OCI-LY7 (cell line): ENCODE measurements around the gene ARRDC1. TPM values are rescaled to one million over a fixed set of nuclear protein-coding genes. Genes with fewer than 3 reads are reported as not detected.
"Not testable (repeated sequence)": the region's sequence is repeated elsewhere in the genome, so short reads cannot be mapped to it uniquely, and the experiment has no call there.

Experiments used
- BruUV-seq: library from RNA; stranded (reverse); fragments of 400-500 nt; replicated peaks from 2 replicates; lab custom pipeline; 2021; lab: Mats Ljungman, UMichigan
- CTCF ChIA-PET: fragments of 300-600 bp; sonication (Branson Sonifier 250); formaldehyde crosslinking; loops from one replicate; lab custom pipeline; 2022; ENCODE audit warnings: antibody characterized with exemption; ENCODE audit not compliant: unreplicated experiment; lab: Charles Lee
- POLR2A ChIA-PET: fragments of 300-600 bp; sonication (Branson Sonifier 250); formaldehyde crosslinking; loops from one replicate; lab custom pipeline; 2022; ENCODE audit warnings: antibody characterized with exemption; lab: Charles Lee
- DNase-seq: peaks from one replicate; pipeline ENCODE4 v3.0.0-alpha.2; 2015; ENCODE audit warnings: low spot score
- H2AFZ ChIP-seq: fragments of 200-600 bp; sonication (generic), shearing (Covaris generic); 2 replicates; pipeline ENCODE4 v1.6.1; 2014; ENCODE audit warnings: mild to moderate bottlenecking, antibody characterized with exemption, low read length, moderate library complexity
- H3K27ac ChIP-seq: fragments of 200-600 bp; sonication (generic); 2 replicates; pipeline ENCODE4 v1.5.1; 2014; ENCODE audit warnings: mixed run types, low read depth, mild to moderate bottlenecking, moderate library complexity, low read length, inconsistent platforms; ENCODE audit not compliant: poor library complexity, severe bottlenecking
- H3K36me3 ChIP-seq: fragments of 200-600 bp; sonication (generic); 2 replicates; pipeline ENCODE4 v1.6.1; 2014; ENCODE audit warnings: mild to moderate bottlenecking, antibody characterized with exemption, low read length, moderate library complexity, mixed read lengths; ENCODE audit not compliant: insufficient read depth
- H3K4me1 ChIP-seq: fragments of 200-600 bp; sonication (generic); 2 replicates; pipeline ENCODE4 v1.5.1; 2014; ENCODE audit warnings: mild to moderate bottlenecking, low read length; ENCODE audit not compliant: insufficient read depth, poor library complexity, severe bottlenecking
- H3K4me2 ChIP-seq: fragments of 200-600 bp; sonication (generic); 2 replicates; pipeline ENCODE4 v1.6.1; 2014; ENCODE audit warnings: mild to moderate bottlenecking, low read length
- H3K4me3 ChIP-seq: fragments of 200-600 bp; sonication (generic); 2 replicates; pipeline ENCODE4 v1.5.1; 2014; ENCODE audit warnings: mild to moderate bottlenecking, low read depth, low read length; ENCODE audit not compliant: poor library complexity, severe bottlenecking
- H3K79me2 ChIP-seq: fragments of 200-600 bp; sonication (generic); 2 replicates; pipeline ENCODE4 v1.6.1; 2016; ENCODE audit warnings: low read depth, mild to moderate bottlenecking, low read length, moderate library complexity, mixed read lengths; ENCODE audit not compliant: insufficient read depth
- H3K9me2 ChIP-seq: fragments of 200-600 bp; sonication (generic); 2 replicates; pipeline ENCODE4 v1.6.1; 2016; ENCODE audit warnings: mild to moderate bottlenecking, low read length, mixed read lengths; ENCODE audit not compliant: insufficient read depth
- H3K9me3 ChIP-seq: fragments of 200-600 bp; sonication (generic); 2 replicates; pipeline ENCODE4 v1.6.1; 2014; ENCODE audit warnings: mild to moderate bottlenecking, mixed run types, low read length, mixed read lengths
- H4K20me1 ChIP-seq: fragments of 200-600 bp; sonication (generic); 2 replicates; pipeline ENCODE4 v1.6.1; 2014; ENCODE audit warnings: mild to moderate bottlenecking, antibody characterized with exemption, low read length, moderate library complexity, mixed read lengths; ENCODE audit not compliant: insufficient read depth
- EZH2phosphoT487 ChIP-seq: fragments of 200-600 bp; sonication (generic); IDR thresholded peaks from 2 replicates; pipeline ENCODE4 v1.6.1; 2018; ENCODE audit warnings: low read depth, borderline replicate concordance, mild to moderate bottlenecking, mixed run types, antibody characterized with exemption, low read length, moderate library complexity, mixed read lengths
- intact Hi-C: fragments of 100-400 bp; cut with micrococcal nuclease; formaldehyde crosslinking; loops from one replicate; pipeline ENCODE4 v1.10.0; 2022; ENCODE audit not compliant: unreplicated experiment
- total RNA-seq, 2 experiments: library from RNA; depleted of rRNA in 1 of 2; stranded (reverse); fragments of >200 nt in 1 of 2; shearing (Covaris generic) in 1 of 2; gene quantifications; 2 replicates each; pipeline ENCODE4 v1.2.3, GENCODE V29; 2014 to 2022
- TF ChIP-seq, protein P1 (sequence below): fragments of 200-600 bp; sonication (generic); conservative IDR thresholded peaks from 2 replicates; pipeline ENCODE4 v1.5.1; 2014; ENCODE audit warnings: mild to moderate bottlenecking, antibody characterized with exemption, low read length, moderate library complexity, mixed read lengths

Gene ARRDC1
- total RNA-seq, 2 experiments from 2014 or later, result 59.6 to 70.3 TPM

DNA sequence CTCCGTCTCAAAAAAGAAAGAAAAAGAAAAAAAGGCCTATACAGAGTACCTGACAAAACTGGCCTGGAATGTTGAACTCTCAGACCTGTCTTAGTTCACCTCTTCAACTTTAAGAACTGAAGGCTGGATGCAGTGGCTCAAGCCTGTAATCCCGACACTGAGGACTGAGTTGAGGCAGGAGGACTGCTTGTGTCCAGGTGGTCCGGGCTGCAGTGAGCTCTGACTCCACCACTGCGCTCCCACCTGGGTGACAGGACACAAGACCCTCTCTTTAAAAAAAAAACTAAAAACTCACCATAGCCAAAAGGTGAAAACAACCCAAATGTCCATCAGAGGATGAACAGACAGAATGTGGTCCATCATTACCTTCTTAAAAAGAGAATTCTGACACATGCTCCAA, 47.4 kb upstream of the ARRDC1 start:
- intact Hi-C loops, result no loop called here
- no peak for TF ChIP-seq EZH2phosphoT487
- TF ChIP-seq, protein P1, sequence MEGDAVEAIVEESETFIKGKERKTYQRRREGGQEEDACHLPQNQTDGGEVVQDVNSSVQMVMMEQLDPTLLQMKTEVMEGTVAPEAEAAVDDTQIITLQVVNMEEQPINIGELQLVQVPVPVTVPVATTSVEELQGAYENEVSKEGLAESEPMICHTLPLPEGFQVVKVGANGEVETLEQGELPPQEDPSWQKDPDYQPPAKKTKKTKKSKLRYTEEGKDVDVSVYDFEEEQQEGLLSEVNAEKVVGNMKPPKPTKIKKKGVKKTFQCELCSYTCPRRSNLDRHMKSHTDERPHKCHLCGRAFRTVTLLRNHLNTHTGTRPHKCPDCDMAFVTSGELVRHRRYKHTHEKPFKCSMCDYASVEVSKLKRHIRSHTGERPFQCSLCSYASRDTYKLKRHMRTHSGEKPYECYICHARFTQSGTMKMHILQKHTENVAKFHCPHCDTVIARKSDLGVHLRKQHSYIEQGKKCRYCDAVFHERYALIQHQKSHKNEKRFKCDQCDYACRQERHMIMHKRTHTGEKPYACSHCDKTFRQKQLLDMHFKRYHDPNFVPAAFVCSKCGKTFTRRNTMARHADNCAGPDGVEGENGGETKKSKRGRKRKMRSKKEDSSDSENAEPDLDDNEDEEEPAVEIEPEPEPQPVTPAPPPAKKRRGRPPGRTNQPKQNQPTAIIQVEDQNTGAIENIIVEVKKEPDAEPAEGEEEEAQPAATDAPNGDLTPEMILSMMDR, result no peak
- CTCF ChIA-PET, result no interaction called here

DNA sequence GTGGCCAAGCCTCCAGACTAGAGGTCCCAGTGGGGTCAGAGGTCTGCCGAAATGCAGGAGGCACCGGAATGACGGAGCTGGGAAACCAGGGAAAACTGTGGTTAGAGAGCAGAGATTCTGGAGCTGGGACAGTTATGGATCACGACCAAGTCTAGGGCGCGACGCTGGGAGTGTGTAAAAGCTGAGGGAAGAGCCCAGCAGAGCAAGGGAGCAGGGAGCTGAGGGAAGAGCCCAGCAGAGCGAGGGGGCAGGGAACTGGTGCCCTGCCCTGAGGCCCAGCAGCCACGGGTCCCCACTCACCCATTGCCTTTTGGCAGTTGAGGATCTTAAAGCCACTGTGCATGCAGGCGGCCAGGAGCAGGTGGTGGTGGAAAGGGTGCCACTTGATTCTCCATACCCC, 41.4 kb upstream of the ARRDC1 start:
- Histone ChIP-seq H4K20me1 (no peaks in the 10 kb centered on the region), H2AFZ (no peak overlapping the region), H3K9me2 (no peaks in the 10 kb centered on the region), H3K4me3 (no peak overlapping the region), H3K27ac (no peak overlapping the region), H3K4me2 (no peak overlapping the region), H3K9me3 (peaks cover 6% of the 10 kb centered on the region; the same call in 1 of the 2 replicates), H3K4me1 (no peaks in the 10 kb centered on the region), H3K36me3 (peaks cover 59% of the 10 kb centered on the region), H3K79me2 (no peaks in the 10 kb centered on the region)
- TF ChIP-seq EZH2phosphoT487, result no peak
- TF ChIP-seq, protein P1, result no peak
- ChIA-PET CTCF (no interaction called here), POLR2A (interaction anchor here (1.0 kb wide), 1 partner anchor 22 kb away, joined by 3 read pairs; no protein-coding TSS in a partner anchor)
- no peak for DNase-seq
- no TSS peak for BruUV-seq
- intact Hi-C loops, result no loop called here

More for the DNA sequence above, 47.4 kb upstream of the ARRDC1 start:
- Histone ChIP-seq H3K4me1 (no peaks in the 10 kb centered on the region), H3K79me2 (no peaks in the 10 kb centered on the region), H3K4me3 (no peak overlapping the region), H3K9me3 (no peaks in the 10 kb centered on the region), H3K36me3 (peaks cover 87% of the 10 kb centered on the region), H4K20me1 (no peaks in the 10 kb centered on the region), H3K27ac (no peak overlapping the region), H3K9me2 (no peaks in the 10 kb centered on the region), H2AFZ (no peak overlapping the region), H3K4me2 (no peak overlapping the region)
- no TSS peak for BruUV-seq
- DNase-seq, result no peak
- POLR2A ChIA-PET, result no interaction called here

DNA sequence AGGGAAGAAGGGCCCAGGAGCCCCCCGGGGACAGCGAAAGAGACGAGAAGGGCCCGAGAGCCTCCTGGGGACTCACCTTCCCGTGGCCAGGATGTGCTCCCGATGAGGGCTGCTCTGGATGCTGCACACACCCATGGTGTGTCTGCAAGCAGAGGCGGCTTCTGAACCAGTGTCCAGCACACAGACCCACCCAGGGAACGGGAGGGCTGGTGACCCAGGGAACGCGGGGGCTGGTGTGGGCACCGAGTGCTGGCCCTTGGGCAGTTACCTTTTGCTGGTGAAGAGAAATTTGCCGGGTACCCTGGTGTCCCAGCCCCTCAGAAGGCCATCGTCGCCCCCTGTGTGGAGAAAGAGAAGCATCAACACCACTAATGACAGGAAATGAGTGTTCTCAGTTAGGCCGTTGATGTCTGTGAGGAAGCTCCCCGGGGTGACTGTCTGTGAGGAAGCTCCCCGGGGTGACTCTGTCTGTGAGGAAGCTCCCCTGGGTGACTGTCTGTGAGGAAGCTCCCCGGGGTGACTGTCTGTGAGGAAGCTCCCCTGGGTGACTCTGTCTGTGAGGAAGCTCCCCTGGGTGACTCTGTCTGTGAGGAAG, 40.6 kb upstream of the ARRDC1 start:
- intact Hi-C loops, result no loop called here
- H3K79me2 ChIP-seq, result no peaks in the 10 kb centered on the region
- no peaks in the 10 kb centered on the region for H3K9me2 ChIP-seq
- TF ChIP-seq, protein P1, result no peak
- TF ChIP-seq EZH2phosphoT487, result no peak
- H3K4me3 ChIP-seq, result no peak overlapping the region
- no TSS peak for BruUV-seq
- DNase-seq, result no peak
- no peaks in the 10 kb centered on the region for H3K4me1 ChIP-seq
- H3K27ac ChIP-seq, result no peak overlapping the region
- no peaks in the 10 kb centered on the region for H4K20me1 ChIP-seq
- no peak overlapping the region for H3K4me2 ChIP-seq
- POLR2A ChIA-PET, result no interaction called here
- peaks cover 6% of the 10 kb centered on the region; the same call in 1 of the 2 replicates for H3K9me3 ChIP-seq
- peaks cover 58% of the 10 kb centered on the region for H3K36me3 ChIP-seq
- no peak overlapping the region for H2AFZ ChIP-seq
- CTCF ChIA-PET, result no interaction called here

DNA sequence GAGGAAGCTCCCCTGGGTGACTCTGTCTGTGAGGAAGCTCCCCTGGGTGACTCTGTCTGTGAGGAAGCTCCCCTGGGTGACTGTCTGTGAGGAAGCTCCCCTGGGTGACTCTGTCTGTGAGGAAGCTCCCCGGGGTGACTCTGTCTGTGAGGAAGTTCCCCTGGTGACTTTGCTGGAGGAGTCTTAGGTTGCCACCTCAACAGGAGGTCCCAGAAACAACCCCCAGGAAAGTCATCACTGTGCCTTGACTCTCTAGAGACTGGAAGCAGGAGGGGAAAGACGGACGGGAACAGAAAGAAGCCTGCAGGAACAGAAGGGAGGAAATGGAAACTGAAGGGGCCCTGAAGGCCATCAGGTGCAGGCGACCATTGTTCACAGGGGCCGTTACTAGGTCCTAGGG, 37.0 kb upstream of the ARRDC1 start:
- H3K79me2 ChIP-seq, H3K4me3 ChIP-seq, H4K20me1 ChIP-seq, DNase-seq, CTCF ChIA-PET, BruUV-seq, H3K4me2 ChIP-seq, intact Hi-C loops, H3K4me1 ChIP-seq, H2AFZ ChIP-seq, POLR2A ChIA-PET, H3K9me2 ChIP-seq, H3K9me3 ChIP-seq: not testable (repeated sequence)
- Histone ChIP-seq H3K27ac (peak overlapping the region; percentile 11), H3K36me3 (peaks cover 61% of the 10 kb centered on the region)
